HG03558 (cell line): Measurements from ENCODE around the gene IFIT3.

Experiments used
- ATAC-seq: cut with Tn5 transposase; IDR thresholded peaks from one replicate; pipeline ENCODE4 v1.9.1; 2021; ENCODE audit warnings: moderate number of reproducible peaks; ENCODE audit not compliant: unreplicated experiment; ENCODE audit errors: extremely low read depth

IFIT3 gene

GRCh38 chr10:89382757-89383156 is 55.0 kb downstream of the IFIT3 start:
- no peak for ATAC-seq

GRCh38 chr10:89384474-89385340 is 56.9 kb downstream of the IFIT3 start:
- ATAC-seq = no peak

- no peak for ATAC-seq
Observed at GRCh38 chr10:89388806-89389205, 61.0 kb downstream of the IFIT3 start.

- no peak for ATAC-seq
Observed at GRCh38 chr10:89389254-89389653, 61.5 kb downstream of the IFIT3 start.
